ENCODE data around the gene MMP24. TPM values are rescaled to one million over a fixed set of nuclear protein-coding genes. Genes with fewer than 3 reads are reported as not detected.
A peak's percentile ranks its signal among the peaks of the same experiment; 100 is the strongest.

Gene MMP24
- polyA plus RNA-seq, 1 of the 3 experiments (the other 2 are of a cell fraction) = 18.1 TPM

DNA sequence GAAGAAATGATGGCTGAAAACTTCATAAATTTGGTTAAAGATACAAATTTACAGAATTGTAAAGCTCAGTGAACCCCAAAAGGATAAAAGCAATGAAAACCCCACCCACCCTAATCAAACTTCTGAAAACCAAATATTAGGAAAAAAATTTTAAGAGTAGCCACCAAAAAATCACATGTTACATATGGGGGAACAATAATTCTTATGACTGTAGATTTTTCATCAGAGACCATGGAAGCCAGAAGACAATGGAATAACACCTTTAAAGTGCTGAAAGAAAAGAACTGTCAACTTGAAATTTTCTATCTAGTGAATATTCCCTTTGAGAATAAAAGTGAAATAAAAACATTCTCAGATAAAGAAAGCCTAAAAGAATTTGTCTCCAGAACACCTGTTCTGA lies 30.2 kb upstream of the MMP24 start (continued):
- TF ChIP-seq, protein P1, sequence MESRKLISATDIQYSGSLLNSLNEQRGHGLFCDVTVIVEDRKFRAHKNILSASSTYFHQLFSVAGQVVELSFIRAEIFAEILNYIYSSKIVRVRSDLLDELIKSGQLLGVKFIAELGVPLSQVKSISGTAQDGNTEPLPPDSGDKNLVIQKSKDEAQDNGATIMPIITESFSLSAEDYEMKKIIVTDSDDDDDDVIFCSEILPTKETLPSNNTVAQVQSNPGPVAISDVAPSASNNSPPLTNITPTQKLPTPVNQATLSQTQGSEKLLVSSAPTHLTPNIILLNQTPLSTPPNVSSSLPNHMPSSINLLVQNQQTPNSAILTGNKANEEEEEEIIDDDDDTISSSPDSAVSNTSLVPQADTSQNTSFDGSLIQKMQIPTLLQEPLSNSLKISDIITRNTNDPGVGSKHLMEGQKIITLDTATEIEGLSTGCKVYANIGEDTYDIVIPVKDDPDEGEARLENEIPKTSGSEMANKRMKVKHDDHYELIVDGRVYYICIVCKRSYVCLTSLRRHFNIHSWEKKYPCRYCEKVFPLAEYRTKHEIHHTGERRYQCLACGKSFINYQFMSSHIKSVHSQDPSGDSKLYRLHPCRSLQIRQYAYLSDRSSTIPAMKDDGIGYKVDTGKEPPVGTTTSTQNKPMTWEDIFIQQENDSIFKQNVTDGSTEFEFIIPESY (IDR thresholded peaks at IDR 0.05; ENCODE audit: borderline replicate concordance, low read depth) = no peak
- TF ChIP-seq, protein P2, sequence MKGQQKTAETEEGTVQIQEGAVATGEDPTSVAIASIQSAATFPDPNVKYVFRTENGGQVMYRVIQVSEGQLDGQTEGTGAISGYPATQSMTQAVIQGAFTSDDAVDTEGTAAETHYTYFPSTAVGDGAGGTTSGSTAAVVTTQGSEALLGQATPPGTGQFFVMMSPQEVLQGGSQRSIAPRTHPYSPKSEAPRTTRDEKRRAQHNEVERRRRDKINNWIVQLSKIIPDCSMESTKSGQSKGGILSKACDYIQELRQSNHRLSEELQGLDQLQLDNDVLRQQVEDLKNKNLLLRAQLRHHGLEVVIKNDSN (IDR thresholded peaks at IDR 0.05; ENCODE audit: borderline replicate concordance, low read depth) = no peak
- TF ChIP-seq FOXM1 (IDR thresholded peaks at IDR 0.05; ENCODE audit: low read depth) = no peak
- TF ChIP-seq, protein P3, sequence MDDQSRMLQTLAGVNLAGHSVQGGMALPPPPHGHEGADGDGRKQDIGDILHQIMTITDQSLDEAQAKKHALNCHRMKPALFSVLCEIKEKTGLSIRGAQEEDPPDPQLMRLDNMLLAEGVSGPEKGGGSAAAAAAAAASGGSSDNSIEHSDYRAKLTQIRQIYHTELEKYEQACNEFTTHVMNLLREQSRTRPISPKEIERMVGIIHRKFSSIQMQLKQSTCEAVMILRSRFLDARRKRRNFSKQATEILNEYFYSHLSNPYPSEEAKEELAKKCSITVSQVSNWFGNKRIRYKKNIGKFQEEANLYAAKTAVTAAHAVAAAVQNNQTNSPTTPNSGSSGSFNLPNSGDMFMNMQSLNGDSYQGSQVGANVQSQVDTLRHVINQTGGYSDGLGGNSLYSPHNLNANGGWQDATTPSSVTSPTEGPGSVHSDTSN (IDR thresholded peaks at IDR 0.05) = no peak

DNA sequence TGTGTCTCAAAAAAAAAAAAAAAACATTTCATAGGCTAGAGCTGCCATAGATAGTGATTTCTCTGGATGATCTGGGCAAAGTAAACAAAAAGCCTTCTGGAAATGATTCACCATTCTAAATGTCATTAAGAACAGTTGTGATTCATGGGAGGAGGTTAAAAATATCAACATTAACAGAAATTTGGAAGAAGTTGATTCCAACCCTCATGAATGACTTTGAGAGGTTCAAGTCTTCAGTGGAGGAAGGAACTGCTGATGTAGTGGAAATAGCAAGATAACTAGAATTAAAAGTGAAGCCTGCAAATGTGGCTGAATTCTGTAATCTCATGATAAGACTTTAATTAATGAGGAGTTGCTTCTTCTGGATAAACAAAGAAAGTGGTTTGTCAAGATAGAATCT lies 26.8 kb upstream of the MMP24 start:
- Histone ChIP-seq H3K27ac (ENCODE audit: low read depth in 2 of 2, low read length in 1 of 2) (peak overlapping the region in 1 of 2 experiments; percentile 30; a peak in 1 of 4 replicates), H3K4me2 (no peak overlapping the region), H3K9me2 (no peaks in the 10 kb centered on the region), H3K27me3 (ENCODE audit: insufficient read depth) (no peaks in the 10 kb centered on the region), H3K4me3 (ENCODE audit: low read depth in 2 of 2, low read length in 1 of 2) (no peak overlapping the region), H3K9ac (no peak overlapping the region), H2AFZ (ENCODE audit: low read depth) (no peak overlapping the region), H3F3A (replicated peaks; ENCODE audit: insufficient read depth) (peaks cover 18% of the 10 kb centered on the region), H3K36me3 (replicated peaks in 1 of 2; ENCODE audit: control insufficient read depth in 1 of 2, insufficient read depth in 2 of 2, low read length in 1 of 2) (no peaks in the 10 kb centered on the region), H3K79me2 (ENCODE audit: insufficient read depth) (no peaks in the 10 kb centered on the region), H4K20me1 (ENCODE audit: insufficient read depth) (no peaks in the 10 kb centered on the region), H3K9me3 (peaks cover 23% of the 10 kb centered on the region), H3K4me1 (ENCODE audit: control insufficient read depth in 1 of 2, insufficient read depth in 2 of 2, low read depth in 1 of 2, low read length in 1 of 2) (no peaks in the 10 kb centered on the region)
- POLR2A ChIA-PET = no interaction called here
- DNase-seq = no peak
- CTCF ChIA-PET = interaction anchor here (1.2 kb wide), 1 partner anchor 104 kb away, joined by 4 read pairs; no protein-coding TSS in a partner anchor
- TF ChIP-seq JUND (IDR thresholded peaks at IDR 0.05) (no peak), RXRA (IDR thresholded peaks at IDR 0.05; ENCODE audit: borderline replicate concordance, low read depth) (no peak), FOSL2 (IDR thresholded peaks at IDR 0.05; ENCODE audit: borderline replicate concordance, low read depth) (no peak), NRF1 (IDR thresholded peaks at IDR 0.05; ENCODE audit: low read depth, low read length) (no peak), SMC3 (IDR thresholded peaks at IDR 0.05; ENCODE audit: low read depth, low read length) (no peak), RCOR1 (IDR thresholded peaks at IDR 0.05; ENCODE audit: low read length) (no peak), TEAD4 (IDR thresholded peaks at IDR 0.05; ENCODE audit: borderline replicate concordance, insufficient read depth) (no peak), SIN3A (IDR thresholded peaks at IDR 0.05; ENCODE audit: borderline replicate concordance, low read depth, low read length) (no peak), ELF1 (IDR thresholded peaks at IDR 0.05) (no peak)
- TF ChIP-seq, protein P4, sequence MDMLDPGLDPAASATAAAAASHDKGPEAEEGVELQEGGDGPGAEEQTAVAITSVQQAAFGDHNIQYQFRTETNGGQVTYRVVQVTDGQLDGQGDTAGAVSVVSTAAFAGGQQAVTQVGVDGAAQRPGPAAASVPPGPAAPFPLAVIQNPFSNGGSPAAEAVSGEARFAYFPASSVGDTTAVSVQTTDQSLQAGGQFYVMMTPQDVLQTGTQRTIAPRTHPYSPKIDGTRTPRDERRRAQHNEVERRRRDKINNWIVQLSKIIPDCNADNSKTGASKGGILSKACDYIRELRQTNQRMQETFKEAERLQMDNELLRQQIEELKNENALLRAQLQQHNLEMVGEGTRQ (IDR thresholded peaks at IDR 0.05; ENCODE audit: borderline replicate concordance, low read depth, low read length) = no peak
- TF ChIP-seq, protein P5, sequence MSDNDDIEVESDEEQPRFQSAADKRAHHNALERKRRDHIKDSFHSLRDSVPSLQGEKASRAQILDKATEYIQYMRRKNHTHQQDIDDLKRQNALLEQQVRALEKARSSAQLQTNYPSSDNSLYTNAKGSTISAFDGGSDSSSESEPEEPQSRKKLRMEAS (IDR thresholded peaks at IDR 0.05; ENCODE audit: low read depth) = no peak
- TF ChIP-seq, protein P2 (IDR thresholded peaks at IDR 0.05; ENCODE audit: borderline replicate concordance, low read depth) = no peak

Data from SK-N-SH (cell line).